Activated T-cell treated with anti-CD3 and anti-CD28 coated beads for 4 hours (primary cell): ENCODE data around the gene GDPD4.

Source experiments
- DNase-seq: peaks from one replicate; pipeline ENCODE4 v3.0.0-alpha.2; 2020

The GDPD4 gene

GRCh38 chr11:77231800-77232199, 69.7 kb downstream of the GDPD4 start:
- no peak for DNase-seq

GRCh38 chr11:77230878-77231605, 70.4 kb downstream of the GDPD4 start:
- DNase-seq: no peak

GRCh38 chr11:77223797-77224196, 77.7 kb downstream of the GDPD4 start:
- DNase-seq: no peak

- no peak for DNase-seq
These were observed 84.3 kb downstream of the GDPD4 start for GRCh38 chr11:77217156-77217555.

- DNase-seq: no peak
These were observed 86.4 kb downstream of the GDPD4 start for GRCh38 chr11:77215106-77215505.

GRCh38 chr11:77214557-77214956, 86.9 kb downstream of the GDPD4 start:
- DNase-seq: no peak

- no peak for DNase-seq
These were observed 87.7 kb downstream of the GDPD4 start for GRCh38 chr11:77213589-77214428.

GRCh38 chr11:77213029-77213579, 88.4 kb downstream of the GDPD4 start:
- DNase-seq: no peak

GRCh38 chr11:77212314-77213007, 89.0 kb downstream of the GDPD4 start:
- DNase-seq: no peak

GRCh38 chr11:77211594-77212251, 89.8 kb downstream of the GDPD4 start:
- DNase-seq: no peak

GRCh38 chr11:77211040-77211451, 90.4 kb downstream of the GDPD4 start:
- no peak for DNase-seq

- DNase-seq: no peak
These were observed 91.8 kb downstream of the GDPD4 start for GRCh38 chr11:77209663-77210062.

- DNase-seq: no peak
These were observed 93.0 kb downstream of the GDPD4 start for GRCh38 chr11:77208535-77208934.

- no peak for DNase-seq
These were observed 93.7 kb downstream of the GDPD4 start for GRCh38 chr11:77207618-77208313.

- no peak for DNase-seq
These were observed 94.4 kb downstream of the GDPD4 start for GRCh38 chr11:77207019-77207485.

GRCh38 chr11:77206264-77207018, 95.0 kb downstream of the GDPD4 start:
- DNase-seq: no peak

- no peak for DNase-seq
These were observed 95.8 kb downstream of the GDPD4 start for GRCh38 chr11:77205467-77206263.

GRCh38 chr11:77204754-77205466, 96.6 kb downstream of the GDPD4 start:
- DNase-seq: no peak

GRCh38 chr11:77203901-77204753, 97.4 kb downstream of the GDPD4 start:
- no peak for DNase-seq
